ENCODE data around the gene ACVR1C.
"Not testable (repeated sequence)": the region's sequence is repeated elsewhere in the genome, so short reads cannot be mapped to it uniquely, and the experiment has no call there.

The ACVR1C gene

GRCh38 chr2:157523270-157524247 is 105.1 kb downstream of the ACVR1C start:
- TF ChIP-seq, protein P1, sequence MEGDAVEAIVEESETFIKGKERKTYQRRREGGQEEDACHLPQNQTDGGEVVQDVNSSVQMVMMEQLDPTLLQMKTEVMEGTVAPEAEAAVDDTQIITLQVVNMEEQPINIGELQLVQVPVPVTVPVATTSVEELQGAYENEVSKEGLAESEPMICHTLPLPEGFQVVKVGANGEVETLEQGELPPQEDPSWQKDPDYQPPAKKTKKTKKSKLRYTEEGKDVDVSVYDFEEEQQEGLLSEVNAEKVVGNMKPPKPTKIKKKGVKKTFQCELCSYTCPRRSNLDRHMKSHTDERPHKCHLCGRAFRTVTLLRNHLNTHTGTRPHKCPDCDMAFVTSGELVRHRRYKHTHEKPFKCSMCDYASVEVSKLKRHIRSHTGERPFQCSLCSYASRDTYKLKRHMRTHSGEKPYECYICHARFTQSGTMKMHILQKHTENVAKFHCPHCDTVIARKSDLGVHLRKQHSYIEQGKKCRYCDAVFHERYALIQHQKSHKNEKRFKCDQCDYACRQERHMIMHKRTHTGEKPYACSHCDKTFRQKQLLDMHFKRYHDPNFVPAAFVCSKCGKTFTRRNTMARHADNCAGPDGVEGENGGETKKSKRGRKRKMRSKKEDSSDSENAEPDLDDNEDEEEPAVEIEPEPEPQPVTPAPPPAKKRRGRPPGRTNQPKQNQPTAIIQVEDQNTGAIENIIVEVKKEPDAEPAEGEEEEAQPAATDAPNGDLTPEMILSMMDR (IDR thresholded peaks at IDR 0.05; ENCODE audit: borderline replicate concordance, insufficient read depth, low read depth, low read length): no peak
- H3K4me3 ChIP-seq (ENCODE audit: low read depth, low read length): no peak overlapping the region

DNA sequence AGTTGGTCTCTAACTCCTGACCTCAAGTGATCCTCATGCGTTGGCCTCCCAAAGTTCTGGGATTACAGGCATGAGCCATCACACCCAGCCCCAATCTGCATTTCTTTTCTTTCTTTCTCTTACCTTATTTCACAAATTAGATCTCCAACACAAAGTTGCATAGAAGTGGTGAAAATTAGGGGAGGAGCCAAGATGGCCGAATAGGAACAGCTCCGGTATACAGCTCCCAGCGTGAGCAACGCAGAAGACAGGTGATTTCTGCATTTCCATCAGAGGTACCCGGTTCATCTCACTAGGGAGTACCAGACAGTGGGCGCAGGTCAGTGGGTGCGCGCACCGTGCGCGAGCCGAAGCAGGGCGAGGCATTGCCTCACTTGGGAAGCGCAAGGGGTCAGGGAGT is 113.7 kb downstream of the ACVR1C start:
- H3K4me3 ChIP-seq (ENCODE audit: low read depth, low read length): not testable (repeated sequence)

DNA sequence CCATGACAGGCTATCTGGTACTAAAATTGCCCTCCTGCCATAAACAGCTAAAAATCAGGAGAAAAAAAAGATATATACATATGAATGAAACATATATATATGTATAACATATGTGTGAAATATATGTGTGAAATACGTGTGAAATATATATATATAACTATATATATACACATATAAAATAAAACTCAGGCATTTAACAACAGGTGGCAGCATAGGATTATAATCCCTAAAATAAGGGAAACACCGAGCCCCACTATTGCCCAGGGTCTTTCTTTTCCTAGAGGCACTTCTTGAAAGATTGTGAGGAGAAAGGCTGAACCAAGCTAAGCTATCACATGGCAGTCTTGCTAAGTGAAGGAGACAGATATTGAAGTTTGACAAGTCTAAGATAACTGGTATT is 118.9 kb downstream of the ACVR1C start:
- TF ChIP-seq, protein P1 (IDR thresholded peaks at IDR 0.05; ENCODE audit: borderline replicate concordance, insufficient read depth, low read depth, low read length): no peak
- no peak overlapping the region for H3K4me3 ChIP-seq (ENCODE audit: low read depth, low read length)

DNA sequence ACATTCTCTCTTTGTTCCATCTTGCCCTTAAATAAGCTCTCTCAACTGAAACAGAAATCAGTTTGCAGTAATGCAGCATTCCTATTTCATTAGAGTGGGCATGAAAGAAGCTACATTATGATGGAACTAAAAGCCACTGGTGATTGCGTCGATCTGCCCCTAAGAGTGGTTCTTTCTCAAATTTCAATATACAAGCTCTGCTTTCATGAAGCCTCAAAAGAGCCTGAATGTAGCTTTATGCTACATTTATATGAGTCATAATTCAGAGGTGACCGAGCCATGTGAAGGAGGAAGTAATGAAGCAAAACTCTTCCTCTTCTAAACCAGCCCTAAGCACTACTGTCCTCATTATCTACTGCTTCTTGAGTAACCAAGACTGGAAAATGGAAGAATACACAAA is 120.0 kb downstream of the ACVR1C start:
- H3K4me3 ChIP-seq (ENCODE audit: low read depth, low read length): no peak overlapping the region
- TF ChIP-seq, protein P1 (IDR thresholded peaks at IDR 0.05; ENCODE audit: borderline replicate concordance, insufficient read depth, low read depth, low read length): no peak

DNA sequence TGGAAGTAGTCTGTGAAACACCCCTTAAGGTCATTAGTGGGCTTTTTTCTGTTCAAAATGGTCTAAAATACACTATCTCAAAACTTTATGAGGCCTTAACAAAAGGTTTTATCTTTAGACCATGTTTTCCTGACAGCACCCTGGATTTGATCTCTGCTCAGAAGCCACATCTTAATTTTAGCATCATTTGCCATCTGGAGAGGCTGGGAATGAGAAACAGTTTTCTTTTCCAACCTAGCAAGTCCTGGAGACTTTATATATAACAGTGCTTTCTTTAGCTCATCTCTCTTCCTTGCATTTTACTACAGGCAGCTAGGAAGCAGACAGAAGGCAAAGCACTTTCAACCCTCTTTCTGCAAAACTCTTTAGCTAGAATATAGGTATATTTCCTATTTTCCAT is 122.1 kb downstream of the ACVR1C start:
- no peak overlapping the region for H3K4me3 ChIP-seq (ENCODE audit: low read depth, low read length)
- TF ChIP-seq, protein P1 (IDR thresholded peaks at IDR 0.05; ENCODE audit: borderline replicate concordance, insufficient read depth, low read depth, low read length): no peak

DNA sequence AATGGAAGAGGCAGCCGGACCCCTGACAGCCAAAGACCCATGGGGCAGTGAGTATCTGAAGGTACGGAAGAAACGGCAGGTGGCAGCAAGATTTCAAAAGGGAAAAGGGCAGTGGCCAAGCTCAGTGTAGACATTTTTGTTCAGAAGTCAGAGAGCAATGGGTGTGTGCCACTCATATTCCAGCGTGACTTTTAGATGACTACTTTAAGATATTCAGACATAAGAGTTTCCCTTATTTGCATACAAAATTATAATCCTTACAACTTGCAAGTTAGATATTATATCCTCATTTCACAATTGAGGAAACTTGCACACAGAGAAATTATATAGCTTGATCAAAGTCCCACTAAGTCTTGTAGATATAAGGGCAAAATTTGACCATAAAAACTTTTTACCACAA is 124.0 kb downstream of the ACVR1C start:
- TF ChIP-seq, protein P1 (IDR thresholded peaks at IDR 0.05; ENCODE audit: borderline replicate concordance, insufficient read depth, low read depth, low read length): no peak
- H3K4me3 ChIP-seq (ENCODE audit: low read depth, low read length): no peak overlapping the region

- no peak overlapping the region for H3K4me3 ChIP-seq (ENCODE audit: low read depth, low read length)
- TF ChIP-seq, protein P1 (IDR thresholded peaks at IDR 0.05; ENCODE audit: borderline replicate concordance, insufficient read depth, low read depth, low read length): no peak
Measured at GRCh38 chr2:157501026-157501425, 127.6 kb downstream of the ACVR1C start.
